ENCODE results near the gene EXOSC7.

DNA sequence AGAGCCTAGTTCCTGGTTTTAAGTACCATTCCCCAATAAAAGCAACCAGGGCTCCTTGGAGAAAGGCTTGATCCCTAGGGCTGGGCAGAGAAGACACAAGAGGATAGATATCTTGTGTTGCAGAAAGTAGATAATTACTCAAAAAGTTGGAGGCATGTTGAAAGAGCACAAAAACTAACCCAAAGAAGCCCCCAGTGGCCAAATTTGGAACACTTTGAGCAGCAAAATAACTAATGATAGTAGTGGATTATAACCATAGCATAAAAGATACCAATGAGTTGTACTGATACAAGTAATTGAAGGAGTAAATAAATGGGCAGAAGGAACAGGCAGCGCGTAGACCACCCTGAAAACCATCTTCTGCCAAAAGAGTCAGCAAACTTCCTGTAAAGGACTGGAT, 12.0 kb downstream of the EXOSC7 start:
- no peak for TF ChIP-seq POLR2A (IDR thresholded peaks at IDR 0.05)
- TF ChIP-seq, protein P1, sequence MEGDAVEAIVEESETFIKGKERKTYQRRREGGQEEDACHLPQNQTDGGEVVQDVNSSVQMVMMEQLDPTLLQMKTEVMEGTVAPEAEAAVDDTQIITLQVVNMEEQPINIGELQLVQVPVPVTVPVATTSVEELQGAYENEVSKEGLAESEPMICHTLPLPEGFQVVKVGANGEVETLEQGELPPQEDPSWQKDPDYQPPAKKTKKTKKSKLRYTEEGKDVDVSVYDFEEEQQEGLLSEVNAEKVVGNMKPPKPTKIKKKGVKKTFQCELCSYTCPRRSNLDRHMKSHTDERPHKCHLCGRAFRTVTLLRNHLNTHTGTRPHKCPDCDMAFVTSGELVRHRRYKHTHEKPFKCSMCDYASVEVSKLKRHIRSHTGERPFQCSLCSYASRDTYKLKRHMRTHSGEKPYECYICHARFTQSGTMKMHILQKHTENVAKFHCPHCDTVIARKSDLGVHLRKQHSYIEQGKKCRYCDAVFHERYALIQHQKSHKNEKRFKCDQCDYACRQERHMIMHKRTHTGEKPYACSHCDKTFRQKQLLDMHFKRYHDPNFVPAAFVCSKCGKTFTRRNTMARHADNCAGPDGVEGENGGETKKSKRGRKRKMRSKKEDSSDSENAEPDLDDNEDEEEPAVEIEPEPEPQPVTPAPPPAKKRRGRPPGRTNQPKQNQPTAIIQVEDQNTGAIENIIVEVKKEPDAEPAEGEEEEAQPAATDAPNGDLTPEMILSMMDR (IDR thresholded peaks at IDR 0.05), result no peak
- TF ChIP-seq POLR2AphosphoS5 (IDR thresholded peaks at IDR 0.05; ENCODE audit: insufficient read depth in 1 of 2, low read depth in 1 of 2), result no peak
